ENCODE data around the gene OSBPL3.
A peak's percentile ranks its signal among the peaks of the same experiment; 100 is the strongest.

The OSBPL3 gene

GRCh38 chr7:24827027-24827426, 153.0 kb downstream of the OSBPL3 start:
- Histone ChIP-seq H3K36me3 (ENCODE audit: control insufficient read depth in 2 of 2, insufficient read depth in 2 of 2, low read length in 2 of 2) (no peaks in the 10 kb centered on the region), H3K9ac (ENCODE audit: low read depth in 1 of 2, low read length in 2 of 2) (no peak overlapping the region), H3K4me3 (ENCODE audit: low read length in 2 of 2) (no peak overlapping the region), H3K4me1 (ENCODE audit: control insufficient read depth in 2 of 2, insufficient read depth in 2 of 2, low read length in 2 of 2) (peaks cover 16 to 36% of the 10 kb centered on the region in 2 donors), H3K9me3 (ENCODE audit: control insufficient read depth in 2 of 2, low read length in 2 of 2) (no peaks in the 10 kb centered on the region), H3K27ac (ENCODE audit: low read depth in 2 of 2, low read length in 2 of 2) (peak overlapping the region in 1 of 2 donors; percentile 53), H3K27me3 (ENCODE audit: control insufficient read depth in 2 of 2, insufficient read depth in 2 of 2, low read length in 2 of 2) (no peaks in the 10 kb centered on the region)

- Histone ChIP-seq H3K27ac (ENCODE audit: low read depth in 2 of 2, low read length in 2 of 2) (peak overlapping the region; percentile 53 to 78), H3K9ac (ENCODE audit: low read depth in 1 of 2, low read length in 2 of 2) (peak overlapping the region in 1 of 2 donors; percentile 52), H3K4me1 (ENCODE audit: control insufficient read depth in 2 of 2, insufficient read depth in 2 of 2, low read length in 2 of 2) (peaks cover 16 to 38% of the 10 kb centered on the region in 2 donors), H3K9me3 (ENCODE audit: control insufficient read depth in 2 of 2, low read length in 2 of 2) (no peaks in the 10 kb centered on the region), H3K36me3 (ENCODE audit: control insufficient read depth in 2 of 2, insufficient read depth in 2 of 2, low read length in 2 of 2) (no peaks in the 10 kb centered on the region), H3K27me3 (ENCODE audit: control insufficient read depth in 2 of 2, insufficient read depth in 2 of 2, low read length in 2 of 2) (no peaks in the 10 kb centered on the region), H3K4me3 (ENCODE audit: low read length in 2 of 2) (peak overlapping the region; percentile 24 to 52)
Measured at GRCh38 chr7:24826662-24827020, 153.3 kb downstream of the OSBPL3 start.

- Histone ChIP-seq H3K36me3 (ENCODE audit: control insufficient read depth in 2 of 2, insufficient read depth in 2 of 2, low read length in 2 of 2) (no peaks in the 10 kb centered on the region), H3K4me3 (ENCODE audit: low read length in 2 of 2) (peak overlapping the region; percentile 24 to 53), H3K9ac (ENCODE audit: low read depth in 1 of 2, low read length in 2 of 2) (peak overlapping the region in 1 of 2 donors; percentile 52), H3K27me3 (ENCODE audit: control insufficient read depth in 2 of 2, insufficient read depth in 2 of 2, low read length in 2 of 2) (no peaks in the 10 kb centered on the region), H3K9me3 (ENCODE audit: control insufficient read depth in 2 of 2, low read length in 2 of 2) (no peaks in the 10 kb centered on the region), H3K27ac (ENCODE audit: low read depth in 2 of 2, low read length in 2 of 2) (peak overlapping the region; percentile 53 to 78), H3K4me1 (ENCODE audit: control insufficient read depth in 2 of 2, insufficient read depth in 2 of 2, low read length in 2 of 2) (peaks cover 19 to 42% of the 10 kb centered on the region in 2 donors)
Measured at GRCh38 chr7:24825931-24826661, 153.9 kb downstream of the OSBPL3 start.

GRCh38 chr7:24825381-24825794, 154.6 kb downstream of the OSBPL3 start:
- H3K4me3 ChIP-seq (ENCODE audit: low read length in 2 of 2): no peak overlapping the region
- peaks cover 26 to 45% of the 10 kb centered on the region in 2 donors for H3K4me1 ChIP-seq (ENCODE audit: control insufficient read depth in 2 of 2, insufficient read depth in 2 of 2, low read length in 2 of 2)
- no peaks in the 10 kb centered on the region for H3K36me3 ChIP-seq (ENCODE audit: control insufficient read depth in 2 of 2, insufficient read depth in 2 of 2, low read length in 2 of 2)
- H3K27me3 ChIP-seq (ENCODE audit: control insufficient read depth in 2 of 2, insufficient read depth in 2 of 2, low read length in 2 of 2): no peaks in the 10 kb centered on the region
- no peaks in the 10 kb centered on the region for H3K9me3 ChIP-seq (ENCODE audit: control insufficient read depth in 2 of 2, low read length in 2 of 2)
- H3K27ac ChIP-seq (ENCODE audit: low read depth in 2 of 2, low read length in 2 of 2): peak overlapping the region in 1 of 2 donors; percentile 78
- no peak overlapping the region for H3K9ac ChIP-seq (ENCODE audit: low read depth in 1 of 2, low read length in 2 of 2)

GRCh38 chr7:24824896-24825295, 155.1 kb downstream of the OSBPL3 start:
- Histone ChIP-seq H3K36me3 (ENCODE audit: control insufficient read depth in 2 of 2, insufficient read depth in 2 of 2, low read length in 2 of 2) (no peaks in the 10 kb centered on the region), H3K27me3 (ENCODE audit: control insufficient read depth in 2 of 2, insufficient read depth in 2 of 2, low read length in 2 of 2) (no peaks in the 10 kb centered on the region), H3K27ac (ENCODE audit: low read depth in 2 of 2, low read length in 2 of 2) (peak overlapping the region in 1 of 2 donors; percentile 24), H3K9me3 (ENCODE audit: control insufficient read depth in 2 of 2, low read length in 2 of 2) (no peaks in the 10 kb centered on the region), H3K4me1 (ENCODE audit: control insufficient read depth in 2 of 2, insufficient read depth in 2 of 2, low read length in 2 of 2) (peaks cover 26 to 40% of the 10 kb centered on the region in 2 donors), H3K9ac (ENCODE audit: low read depth in 1 of 2, low read length in 2 of 2) (no peak overlapping the region), H3K4me3 (ENCODE audit: low read length in 2 of 2) (no peak overlapping the region)

GRCh38 chr7:24824400-24824799, 155.6 kb downstream of the OSBPL3 start:
- Histone ChIP-seq H3K36me3 (ENCODE audit: control insufficient read depth in 2 of 2, insufficient read depth in 2 of 2, low read length in 2 of 2) (no peaks in the 10 kb centered on the region), H3K9ac (ENCODE audit: low read depth in 1 of 2, low read length in 2 of 2) (no peak overlapping the region), H3K9me3 (ENCODE audit: control insufficient read depth in 2 of 2, low read length in 2 of 2) (no peaks in the 10 kb centered on the region), H3K27me3 (ENCODE audit: control insufficient read depth in 2 of 2, insufficient read depth in 2 of 2, low read length in 2 of 2) (no peaks in the 10 kb centered on the region), H3K27ac (ENCODE audit: low read depth in 2 of 2, low read length in 2 of 2) (no peak overlapping the region), H3K4me1 (ENCODE audit: control insufficient read depth in 2 of 2, insufficient read depth in 2 of 2, low read length in 2 of 2) (peaks cover 26 to 38% of the 10 kb centered on the region in 2 donors), H3K4me3 (ENCODE audit: low read length in 2 of 2) (no peak overlapping the region)

- no peaks in the 10 kb centered on the region for H3K27me3 ChIP-seq (ENCODE audit: control insufficient read depth in 2 of 2, insufficient read depth in 2 of 2, low read length in 2 of 2)
- peaks cover 0 to 3% of the 10 kb centered on the region in 2 donors for H3K36me3 ChIP-seq (ENCODE audit: control insufficient read depth in 2 of 2, insufficient read depth in 2 of 2, low read length in 2 of 2)
- H3K9ac ChIP-seq (ENCODE audit: low read depth in 1 of 2, low read length in 2 of 2): peak overlapping the region in 1 of 2 donors; percentile 1
- no peak overlapping the region for H3K4me3 ChIP-seq (ENCODE audit: low read length in 2 of 2)
- no peaks in the 10 kb centered on the region for H3K9me3 ChIP-seq (ENCODE audit: control insufficient read depth in 2 of 2, low read length in 2 of 2)
- H3K4me1 ChIP-seq (ENCODE audit: control insufficient read depth in 2 of 2, insufficient read depth in 2 of 2, low read length in 2 of 2): peaks cover 26 to 30% of the 10 kb centered on the region in 2 donors
- H3K27ac ChIP-seq (ENCODE audit: low read depth in 2 of 2, low read length in 2 of 2): peak overlapping the region; percentile 50 to 70
Measured at GRCh38 chr7:24821754-24822054, 158.3 kb downstream of the OSBPL3 start.

GRCh38 chr7:24821045-24821753, 158.8 kb downstream of the OSBPL3 start:
- Histone ChIP-seq H3K36me3 (ENCODE audit: control insufficient read depth in 2 of 2, insufficient read depth in 2 of 2, low read length in 2 of 2) (peaks cover 0 to 4% of the 10 kb centered on the region in 2 donors), H3K27ac (ENCODE audit: low read depth in 2 of 2, low read length in 2 of 2) (peak overlapping the region; percentile 50 to 70), H3K4me3 (ENCODE audit: low read length in 2 of 2) (no peak overlapping the region), H3K9ac (ENCODE audit: low read depth in 1 of 2, low read length in 2 of 2) (peak overlapping the region; percentile 1 to 57), H3K4me1 (ENCODE audit: control insufficient read depth in 2 of 2, insufficient read depth in 2 of 2, low read length in 2 of 2) (peaks cover 22 to 26% of the 10 kb centered on the region in 2 donors), H3K9me3 (ENCODE audit: control insufficient read depth in 2 of 2, low read length in 2 of 2) (no peaks in the 10 kb centered on the region), H3K27me3 (ENCODE audit: control insufficient read depth in 2 of 2, insufficient read depth in 2 of 2, low read length in 2 of 2) (no peaks in the 10 kb centered on the region)

GRCh38 chr7:24820730-24821044, 159.3 kb downstream of the OSBPL3 start:
- Histone ChIP-seq H3K4me1 (ENCODE audit: control insufficient read depth in 2 of 2, insufficient read depth in 2 of 2, low read length in 2 of 2) (peaks cover 17 to 20% of the 10 kb centered on the region in 2 donors), H3K4me3 (ENCODE audit: low read length in 2 of 2) (no peak overlapping the region), H3K27ac (ENCODE audit: low read depth in 2 of 2, low read length in 2 of 2) (peak overlapping the region; percentile 50 to 70), H3K9ac (ENCODE audit: low read depth in 1 of 2, low read length in 2 of 2) (peak overlapping the region in 1 of 2 donors; percentile 57), H3K36me3 (ENCODE audit: control insufficient read depth in 2 of 2, insufficient read depth in 2 of 2, low read length in 2 of 2) (peaks cover 0 to 4% of the 10 kb centered on the region in 2 donors), H3K27me3 (ENCODE audit: control insufficient read depth in 2 of 2, insufficient read depth in 2 of 2, low read length in 2 of 2) (no peaks in the 10 kb centered on the region), H3K9me3 (ENCODE audit: control insufficient read depth in 2 of 2, low read length in 2 of 2) (no peaks in the 10 kb centered on the region)

- Histone ChIP-seq H3K4me1 (ENCODE audit: control insufficient read depth in 2 of 2, insufficient read depth in 2 of 2, low read length in 2 of 2) (peaks cover 11 to 15% of the 10 kb centered on the region in 2 donors), H3K9ac (ENCODE audit: low read depth in 1 of 2, low read length in 2 of 2) (no peak overlapping the region), H3K27ac (ENCODE audit: low read depth in 2 of 2, low read length in 2 of 2) (no peak overlapping the region), H3K4me3 (ENCODE audit: low read length in 2 of 2) (no peak overlapping the region), H3K27me3 (ENCODE audit: control insufficient read depth in 2 of 2, insufficient read depth in 2 of 2, low read length in 2 of 2) (no peaks in the 10 kb centered on the region), H3K36me3 (ENCODE audit: control insufficient read depth in 2 of 2, insufficient read depth in 2 of 2, low read length in 2 of 2) (peaks cover 0 to 4% of the 10 kb centered on the region in 2 donors), H3K9me3 (ENCODE audit: control insufficient read depth in 2 of 2, low read length in 2 of 2) (no peaks in the 10 kb centered on the region)
Measured at GRCh38 chr7:24819916-24820689, 159.9 kb downstream of the OSBPL3 start.

Measured in mucosa of rectum (tissue), 2 donors.